ENCODE results near the gene USP47. TPM values are rescaled to one million over a fixed set of nuclear protein-coding genes. Genes with fewer than 3 reads are reported as not detected.

The USP47 gene
- polyA plus RNA-seq, 1 donor from 2014 or later = 92.6 TPM

- no peak for TF ChIP-seq CTCF (IDR thresholded peaks at IDR 0.05; ENCODE audit: poor library complexity, severe bottlenecking)
- no peak for TF ChIP-seq POLR2AphosphoS5 (IDR thresholded peaks at IDR 0.05)
- no peak for TF ChIP-seq EP300 (conservative IDR thresholded peaks at IDR 0.05; ENCODE audit: poor library complexity, severe bottlenecking)
- TF ChIP-seq MXI1 (conservative IDR thresholded peaks at IDR 0.05; ENCODE audit: poor library complexity, severe bottlenecking) = no peak
- no peak for TF ChIP-seq SMC3 (conservative IDR thresholded peaks at IDR 0.05; ENCODE audit: poor library complexity)
- no peak for TF ChIP-seq TAF1 (IDR thresholded peaks at IDR 0.05; ENCODE audit: low read depth)
- TF ChIP-seq REST (IDR thresholded peaks at IDR 0.05; ENCODE audit: borderline replicate concordance) = no peak
- Histone ChIP-seq H3K9ac (ENCODE audit: low read length) (no peak overlapping the region), H3K4me3 (ENCODE audit: low read length) (no peak overlapping the region), H3K9me3 (ENCODE audit: low read length) (no peaks in the 10 kb centered on the region), H4K20me1 (ENCODE audit: insufficient read depth) (no peaks in the 10 kb centered on the region), H3K27ac (ENCODE audit: low read length) (no peak overlapping the region), H2AFZ (ENCODE audit: low read depth, low read length) (no peak overlapping the region), H3K4me2 (ENCODE audit: low read length) (no peak overlapping the region), H3K27me3 (ENCODE audit: insufficient read depth, low read depth, low read length) (no peaks in the 10 kb centered on the region), H3K36me3 (ENCODE audit: insufficient read depth, low read length) (no peaks in the 10 kb centered on the region), H3K79me2 (replicated peaks; ENCODE audit: insufficient read depth, low read length) (no peaks in the 10 kb centered on the region), H3F3A (ENCODE audit: insufficient read depth, low read length, poor library complexity, severe bottlenecking) (no peaks in the 10 kb centered on the region), H3K9me2 (ENCODE audit: insufficient read depth, low read length) (no peaks in the 10 kb centered on the region)
These were observed 35.2 kb upstream of the USP47 start for GRCh38 chr11:11806586-11806985.

GRCh38 chr11:11807811-11808782, 33.7 kb upstream of the USP47 start:
- no peaks in the 10 kb centered on the region for H3K9me2 ChIP-seq (ENCODE audit: insufficient read depth, low read length)
- no peak overlapping the region for H2AFZ ChIP-seq (ENCODE audit: low read depth, low read length)
- H3F3A ChIP-seq (ENCODE audit: insufficient read depth, low read length, poor library complexity, severe bottlenecking) = no peaks in the 10 kb centered on the region
- H3K36me3 ChIP-seq (ENCODE audit: insufficient read depth, low read length) = no peaks in the 10 kb centered on the region
- no peaks in the 10 kb centered on the region for H3K79me2 ChIP-seq (replicated peaks; ENCODE audit: insufficient read depth, low read length)
- no peak overlapping the region for H3K4me2 ChIP-seq (ENCODE audit: low read length)
- TF ChIP-seq RAD21 (conservative IDR thresholded peaks at IDR 0.05) (no peak), SMC3 (conservative IDR thresholded peaks at IDR 0.05; ENCODE audit: poor library complexity) (no peak), EZH2 (IDR thresholded peaks at IDR 0.05; ENCODE audit: borderline replicate concordance, insufficient read depth, low read length, poor library complexity, severe bottlenecking) (no peak), REST (IDR thresholded peaks at IDR 0.05; ENCODE audit: borderline replicate concordance) (no peak), POLR2AphosphoS5 (IDR thresholded peaks at IDR 0.05) (no peak), EP300 (conservative IDR thresholded peaks at IDR 0.05; ENCODE audit: poor library complexity, severe bottlenecking) (no peak), TAF1 (IDR thresholded peaks at IDR 0.05; ENCODE audit: low read depth) (no peak), MXI1 (conservative IDR thresholded peaks at IDR 0.05; ENCODE audit: poor library complexity, severe bottlenecking) (no peak), CTCF (IDR thresholded peaks at IDR 0.05; ENCODE audit: poor library complexity, severe bottlenecking) (no peak)
- no peaks in the 10 kb centered on the region for H3K27me3 ChIP-seq (ENCODE audit: insufficient read depth, low read depth, low read length)
- H3K4me3 ChIP-seq (ENCODE audit: low read length) = no peak overlapping the region
- H3K27ac ChIP-seq (ENCODE audit: low read length) = no peak overlapping the region
- H3K9me3 ChIP-seq (ENCODE audit: low read length) = no peaks in the 10 kb centered on the region
- H3K9ac ChIP-seq (ENCODE audit: low read length) = no peak overlapping the region
- no peaks in the 10 kb centered on the region for H4K20me1 ChIP-seq (ENCODE audit: insufficient read depth)
